Upper lobe of right lung (tissue), 1 donor: ENCODE data around the gene MUCL3. TPM values are rescaled to one million over a fixed set of nuclear protein-coding genes. Genes with fewer than 3 reads are reported as not detected.

Source experiments
- ATAC-seq: fragments of 200-7000 bp; cut with Tn5 transposase; one replicate; pipeline ENCODE4 v1.9.1; 2020; ENCODE audit warnings: mild to moderate bottlenecking, moderate library complexity
- DNase-seq: peaks from one replicate; pipeline ENCODE4 v3.0.0-alpha.2; 2020
- H3K27ac ChIP-seq: fragments of 200-600 bp; one replicate; pipeline ENCODE4 v1.8.0; 2022
- H3K27me3 ChIP-seq: fragments of 200-600 bp; one replicate; pipeline ENCODE4 v1.8.0; 2022; ENCODE audit warnings: mild to moderate bottlenecking
- H3K36me3 ChIP-seq: fragments of 200-600 bp; one replicate; pipeline ENCODE4 v1.8.0; 2022
- H3K4me1 ChIP-seq: fragments of 200-600 bp; one replicate; pipeline ENCODE4 v1.8.0; 2022
- H3K4me3 ChIP-seq: fragments of 200-600 bp; one replicate; pipeline ENCODE4 v1.8.0; 2022; ENCODE audit warnings: mild to moderate bottlenecking
- H3K9me3 ChIP-seq: fragments of 200-600 bp; one replicate; pipeline ENCODE4 v1.8.0; 2022
- CTCF ChIP-seq: fragments of 200-600 bp; IDR thresholded peaks from one replicate; pipeline ENCODE4 v1.8.0; 2022; ENCODE audit warnings: antibody characterized with exemption
- intact Hi-C: fragments of 100-400 bp; cut with DNase I; formaldehyde crosslinking; loops from one replicate; pipeline ENCODE4 v1.11.0; 2022
- total RNA-seq: library from RNA; stranded (reverse); fragmentation: NEBNext Ultra II Directional; extraction: Animal tissue kit (Norgen Biotek cat#: 25700); gene quantifications from one replicate; pipeline ENCODE4 v1.2.1, GENCODE V29; 2021
- donor health status: DM: no; HTN: yes; CAD: no; lungs with severe emphysema.

Gene MUCL3
- total RNA-seq, 1 donor from 2014 or later: 4.6 TPM

GRCh38 chr6:30914076-30914853 lies 26.5 kb upstream of the MUCL3 start, which contains the start of gene VARS2:
Gene VARS2, plus strand, starts transcription at chr6:30914238. Its CDS starts 599 bp downstream, at chr6:30914837.
- intact Hi-C loops: loop anchor here (10.0 kb wide), 1 partner anchor 161 kb away; no protein-coding TSS in a partner anchor

GRCh38 chr6:30914854-30915590 lies 25.8 kb upstream of the MUCL3 start:
- Histone ChIP-seq H3K36me3 (peaks cover 46% of the 10 kb centered on the region), H3K4me1 (peaks cover 17% of the 10 kb centered on the region), H3K27me3 (no peaks in the 10 kb centered on the region), H3K9me3 (no peaks in the 10 kb centered on the region), H3K4me3 (peak overlapping the region; percentile 65), H3K27ac (peak overlapping the region; percentile 90)
- intact Hi-C loops: loop anchor here (10.0 kb wide), 1 partner anchor 160 kb away; no protein-coding TSS in a partner anchor
- DNase-seq (no peak), ATAC-seq (no peak)
- TF ChIP-seq CTCF: no peak

More at GRCh38 chr6:30914076-30914853, 26.5 kb upstream of the MUCL3 start, which contains the start of gene VARS2:
- Histone ChIP-seq H3K36me3 (peaks cover 42% of the 10 kb centered on the region), H3K9me3 (no peaks in the 10 kb centered on the region), H3K4me3 (peak within 1 kb of the TSS; percentile 65), H3K4me1 (peaks cover 17% of the 10 kb centered on the region), H3K27ac (peak within 1 kb of the TSS; percentile 90), H3K27me3 (no peaks in the 10 kb centered on the region)
- peak; percentile 43 for TF ChIP-seq CTCF
- peak; percentile 95 for DNase-seq
- peak; percentile 96 for ATAC-seq

GRCh38 chr6:30915591-30915946 lies 25.2 kb upstream of the MUCL3 start:
- H3K4me1 ChIP-seq: peaks cover 17% of the 10 kb centered on the region
- H3K27me3 ChIP-seq: no peaks in the 10 kb centered on the region
- H3K27ac ChIP-seq: peak overlapping the region; percentile 47
- peak; percentile 67 for DNase-seq
- H3K9me3 ChIP-seq: no peaks in the 10 kb centered on the region
- peak; percentile 63 for TF ChIP-seq CTCF
- no peak overlapping the region for H3K4me3 ChIP-seq
- ATAC-seq: peak; percentile 50
- peaks cover 46% of the 10 kb centered on the region for H3K36me3 ChIP-seq
- intact Hi-C loops: loop anchor here (10.0 kb wide), 1 partner anchor 159 kb away; no protein-coding TSS in a partner anchor

- Histone ChIP-seq H3K27me3 (no peaks in the 10 kb centered on the region), H3K27ac (no peak overlapping the region), H3K4me3 (no peak overlapping the region), H3K36me3 (peaks cover 53% of the 10 kb centered on the region), H3K4me1 (peaks cover 17% of the 10 kb centered on the region), H3K9me3 (no peaks in the 10 kb centered on the region)
- TF ChIP-seq CTCF: no peak
- no peak for ATAC-seq
- intact Hi-C loops: loop anchor here (10.0 kb wide), 1 partner anchor 158 kb away; no protein-coding TSS in a partner anchor
- DNase-seq: no peak
Measured at GRCh38 chr6:30917041-30917440, 23.7 kb upstream of the MUCL3 start.

GRCh38 chr6:30917487-30917886 lies 23.3 kb upstream of the MUCL3 start:
- no peak for TF ChIP-seq CTCF
- DNase-seq (no peak), ATAC-seq (no peak)
- H3K4me1 ChIP-seq: peaks cover 17% of the 10 kb centered on the region
- H3K36me3 ChIP-seq: peaks cover 53% of the 10 kb centered on the region
- no peaks in the 10 kb centered on the region for H3K27me3 ChIP-seq
- no peaks in the 10 kb centered on the region for H3K9me3 ChIP-seq
- H3K27ac ChIP-seq: no peak overlapping the region
- no peak overlapping the region for H3K4me3 ChIP-seq
- intact Hi-C loops: loop anchor here (10.0 kb wide), 1 partner anchor 157 kb away; no protein-coding TSS in a partner anchor
